ENCODE measurements around the gene PDXDC1.
"Not testable (repeated sequence)": the region's sequence is repeated elsewhere in the genome, so short reads cannot be mapped to it uniquely, and the experiment has no call there.

The PDXDC1 gene

DNA sequence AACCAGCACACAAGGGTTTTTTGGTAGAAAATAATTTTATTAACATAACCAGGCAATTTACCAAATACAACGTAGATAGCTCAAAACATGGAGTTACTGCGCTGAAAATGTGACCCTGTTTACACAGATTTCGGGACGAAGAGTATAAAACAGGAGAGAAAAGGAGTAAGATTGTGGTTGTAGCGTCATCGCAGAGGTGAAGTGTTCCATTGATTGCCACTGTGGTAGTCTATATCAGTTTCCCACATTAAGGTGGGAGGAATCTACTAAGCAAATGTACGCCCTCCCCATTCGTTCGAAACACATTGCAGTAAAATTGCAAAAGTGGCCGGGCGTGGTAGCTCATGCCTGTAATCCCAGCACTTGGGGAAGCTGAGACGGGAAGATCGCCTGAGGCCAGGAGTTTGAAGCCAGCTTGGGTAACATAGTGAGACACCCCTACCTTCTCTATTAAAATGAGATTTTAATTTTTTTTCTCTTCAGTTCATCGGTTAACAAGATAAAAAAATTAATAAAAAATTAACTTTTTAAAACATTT, 972 bp upstream of the PDXDC1 start:
- DNase-seq = not testable (repeated sequence)

GRCh38 chr16:14974331-14974655, 533 bp upstream of the PDXDC1 start:
- not testable (repeated sequence) for DNase-seq

- DNase-seq = peak; percentile 66
Measured at GRCh38 chr16:14975418-14976194, 780 bp downstream of the PDXDC1 start.

- DNase-seq = not testable (repeated sequence)
Measured at GRCh38 chr16:14976971-14977736, 2.3 kb downstream of the PDXDC1 start.

- DNase-seq = not testable (repeated sequence)
Measured at GRCh38 chr16:14978281-14978680, 3.5 kb downstream of the PDXDC1 start.

- DNase-seq = not testable (repeated sequence)
Measured at GRCh38 chr16:14978908-14979307, 4.1 kb downstream of the PDXDC1 start.

- not testable (repeated sequence) for DNase-seq
Measured at GRCh38 chr16:14981234-14981633, 6.4 kb downstream of the PDXDC1 start.

GRCh38 chr16:14982521-14982920, 7.7 kb downstream of the PDXDC1 start:
- not testable (repeated sequence) for DNase-seq

DNA sequence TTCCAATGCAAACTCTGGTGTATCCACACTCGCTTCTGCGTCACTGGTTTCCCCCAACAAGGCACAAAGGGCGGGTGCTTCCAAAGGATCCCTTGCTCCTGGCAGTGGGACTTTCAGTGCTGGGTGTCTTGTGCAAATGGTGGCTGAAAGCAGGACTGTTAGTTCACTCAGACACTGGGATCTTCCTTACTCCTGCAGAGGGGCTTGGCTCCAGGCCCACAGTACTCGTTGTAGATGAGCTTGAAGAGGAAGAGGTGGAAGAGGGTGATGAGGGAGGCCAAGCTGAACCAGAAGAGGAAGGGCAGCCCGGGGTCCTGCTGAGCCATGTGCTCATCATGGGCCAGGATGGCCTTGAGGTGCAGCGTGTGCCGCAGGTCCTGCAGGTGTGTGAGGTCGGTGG, 13.3 kb downstream of the PDXDC1 start:
- DNase-seq = not testable (repeated sequence)

- not testable (repeated sequence) for DNase-seq
Measured at GRCh38 chr16:14988661-14989191, 13.9 kb downstream of the PDXDC1 start.

- not testable (repeated sequence) for DNase-seq
Measured at GRCh38 chr16:14989291-14990281, 14.8 kb downstream of the PDXDC1 start.

GRCh38 chr16:14993277-14994151, 18.7 kb downstream of the PDXDC1 start:
- not testable (repeated sequence) for DNase-seq

DNA sequence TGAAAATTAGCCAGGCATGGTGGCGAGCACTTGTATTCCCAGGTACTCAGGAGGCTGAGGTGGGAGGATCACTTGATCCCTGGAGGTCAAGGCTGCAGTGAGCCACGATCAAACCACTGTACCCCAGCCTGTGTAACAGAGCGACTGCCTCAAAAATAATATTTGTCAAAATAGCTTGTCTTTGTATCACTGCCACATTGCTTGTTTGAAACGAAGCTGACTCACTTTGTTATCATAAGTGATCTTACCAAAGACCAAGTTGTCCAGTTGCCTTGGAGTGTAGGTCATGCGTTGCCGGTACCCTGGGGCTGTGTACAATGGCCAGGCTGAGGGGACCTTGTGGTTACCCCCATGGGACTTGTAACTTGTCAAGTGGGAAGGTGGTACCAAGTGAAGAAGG, 21.9 kb downstream of the PDXDC1 start:
- not testable (repeated sequence) for DNase-seq

GRCh38 chr16:14998300-14998699, 23.5 kb downstream of the PDXDC1 start:
- DNase-seq = not testable (repeated sequence)

- DNase-seq = not testable (repeated sequence)
Measured at GRCh38 chr16:14999845-15000244, 25.0 kb downstream of the PDXDC1 start.

DNA sequence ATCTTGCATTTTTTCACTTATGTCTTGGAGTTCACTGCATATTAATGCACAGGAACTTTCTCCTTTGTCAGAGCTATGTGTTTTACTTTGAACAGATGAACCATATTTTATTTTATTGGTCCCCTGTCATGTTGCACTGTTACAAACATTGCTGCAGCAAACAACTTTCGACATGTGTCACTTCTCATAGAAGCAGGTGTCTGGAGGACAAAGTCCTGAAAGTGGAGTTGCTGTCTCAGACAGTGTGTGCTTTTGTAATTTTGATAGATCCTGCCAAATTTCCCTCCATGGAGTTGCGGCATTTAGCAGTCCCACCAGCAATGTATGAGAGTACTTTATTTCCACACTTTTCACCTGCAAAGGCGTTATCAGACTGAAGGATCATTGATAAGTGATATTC, 27.6 kb downstream of the PDXDC1 start:
- DNase-seq = not testable (repeated sequence)

DNA sequence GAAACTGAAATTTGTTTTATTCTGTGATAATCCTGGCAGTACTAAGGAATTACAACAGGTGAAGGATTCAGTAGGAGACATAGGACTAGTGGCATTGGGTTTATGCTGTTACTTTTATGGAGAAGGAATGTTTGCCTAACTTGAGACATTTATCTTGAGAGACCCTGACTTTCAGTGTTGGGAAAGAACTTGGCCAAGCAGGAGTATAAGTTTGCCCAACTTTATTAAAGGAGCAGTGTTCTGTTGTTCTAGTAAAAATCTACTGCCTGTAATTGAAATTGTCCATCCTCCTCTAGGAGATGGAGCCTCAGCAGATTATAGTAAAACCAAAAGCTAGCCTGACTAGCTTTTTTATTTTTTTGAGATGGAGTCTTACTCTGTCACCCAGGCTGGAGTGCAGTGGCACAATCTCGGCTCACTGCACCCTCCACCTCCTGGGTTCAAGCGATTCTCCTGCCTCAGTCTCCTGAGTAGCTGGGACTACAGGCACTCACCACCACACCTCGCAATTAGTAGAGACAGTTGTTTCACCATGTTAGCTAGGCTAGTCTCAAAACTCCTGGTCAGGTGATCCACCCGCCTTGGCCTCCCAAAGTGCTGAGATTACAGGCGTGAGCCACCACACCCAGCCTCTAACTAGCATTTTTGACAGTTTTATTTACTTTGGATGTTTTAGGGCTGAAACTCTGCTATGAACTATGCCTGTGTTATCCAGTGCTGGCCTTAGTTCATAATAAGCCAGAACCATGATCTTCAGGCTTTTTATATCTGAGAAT, 30.7 kb downstream of the PDXDC1 start:
- not testable (repeated sequence) for DNase-seq

GRCh38 chr16:15008647-15009046, 33.8 kb downstream of the PDXDC1 start:
- DNase-seq = not testable (repeated sequence)

- DNase-seq = not testable (repeated sequence)
Measured at GRCh38 chr16:15012941-15013340, 38.1 kb downstream of the PDXDC1 start.

GRCh38 chr16:15015671-15016070, 40.8 kb downstream of the PDXDC1 start:
- not testable (repeated sequence) for DNase-seq
